Peyer's patch (tissue), 4 donors: Measurements from ENCODE around the gene NACC2. TPM values are rescaled to one million over a fixed set of nuclear protein-coding genes. Genes with fewer than 3 reads are reported as not detected.

ENCODE experiments used
- DNase-seq, 3 donors: peaks; one replicate each; pipeline ENCODE4 v3.0.0-alpha.2; 2017 to 2019
- H3K27ac ChIP-seq, 4 donors: fragments of 200-600 bp; sonication (generic); one replicate each; pipeline ENCODE4 v1.5.1; 2016 to 2019
- H3K27me3 ChIP-seq, 2 donors: fragments of 200-600 bp; sonication (generic); one replicate each; pipeline ENCODE4 v1.5.1; 2019
- H3K36me3 ChIP-seq, 3 donors: fragments of 200-600 bp; sonication (generic); one replicate each; pipeline ENCODE4 v1.5.1; 2016 to 2019
- H3K4me1 ChIP-seq, 4 donors: fragments of 200-600 bp; sonication (generic); one replicate each; pipeline ENCODE4 v1.5.1; 2016 to 2019
- H3K4me3 ChIP-seq, 4 donors: fragments of 200-600 bp; sonication (generic); 1 replicate in 3 of 4; 2 replicates in 1 of 4; pipeline ENCODE4 v1.5.1; 2016 to 2019; ENCODE audit warnings: mild to moderate bottlenecking in 1 of 4
- H3K9me3 ChIP-seq, 4 donors: fragments of 200-600 bp; sonication (generic); one replicate each; pipeline ENCODE4 v1.5.1; 2016 to 2019; ENCODE audit warnings: mild to moderate bottlenecking in 1 of 4
- CTCF ChIP-seq, 6 experiments: fragments of 450-650 bp in 4 of 6; fragments of 200-600 bp in 2 of 6; sonication (generic) in 1 of 6; IDR thresholded peaks; one replicate each; pipeline ENCODE4 v1.5.1; 2017 to 2019; ENCODE audit warnings: antibody characterized with exemption in 6 of 6, mild to moderate bottlenecking in 3 of 6, moderate library complexity in 1 of 6
- POLR2A ChIP-seq, 2 donors: fragments of 450-650 bp; IDR thresholded peaks; one replicate each; pipeline ENCODE4 v1.5.1; 2017; ENCODE audit warnings: antibody characterized with exemption in 2 of 2, mild to moderate bottlenecking in 2 of 2, moderate library complexity in 2 of 2
- total RNA-seq, 4 donors: library from RNA; depleted of rRNA; stranded (reverse); fragments of >200 nt; gene quantifications; one replicate each; pipeline ENCODE4 v1.1.0, GENCODE V29; 2016

NACC2 gene
- total RNA-seq, 4 donors from 2014 or later = 8.3 to 24.3 (median 23.1) TPM

- Histone ChIP-seq H3K4me3 (no peak overlapping the region), H3K27ac (peak overlapping the region in 1 of 4 donors; percentile 35), H3K36me3 (no peaks in the 10 kb centered on the region), H3K27me3 (no peaks in the 10 kb centered on the region), H3K9me3 (no peaks in the 10 kb centered on the region), H3K4me1 (peaks cover 0 to 41% (median 0%) of the 10 kb centered on the region in 4 donors)
- TF ChIP-seq CTCF (IDR thresholded peaks at IDR 0.05) = no peak
- no peak for TF ChIP-seq POLR2A (IDR thresholded peaks at IDR 0.05)
- no peak for DNase-seq
These were observed 13.8 kb downstream of the NACC2 start for GRCh38 chr9:136081113-136081825.

- Histone ChIP-seq H3K27ac (peak overlapping the region in 1 of 4 donors; percentile 35), H3K27me3 (no peaks in the 10 kb centered on the region), H3K36me3 (no peaks in the 10 kb centered on the region), H3K9me3 (no peaks in the 10 kb centered on the region), H3K4me1 (peaks cover 0 to 35% (median 0%) of the 10 kb centered on the region in 4 donors), H3K4me3 (no peak overlapping the region)
- no peak for TF ChIP-seq POLR2A (IDR thresholded peaks at IDR 0.05)
- no peak for TF ChIP-seq CTCF (IDR thresholded peaks at IDR 0.05)
- DNase-seq = no peak
These were observed 14.4 kb downstream of the NACC2 start for GRCh38 chr9:136080716-136081112.

GRCh38 chr9:136079916-136080246 lies 15.2 kb downstream of the NACC2 start:
- peaks cover 0 to 32% (median 0%) of the 10 kb centered on the region in 4 donors for H3K4me1 ChIP-seq
- H3K36me3 ChIP-seq = peaks cover 0 to 5% (median 0%) of the 10 kb centered on the region in 3 donors
- TF ChIP-seq POLR2A (IDR thresholded peaks at IDR 0.05) = no peak
- no peak for TF ChIP-seq CTCF (IDR thresholded peaks at IDR 0.05)
- no peaks in the 10 kb centered on the region for H3K9me3 ChIP-seq
- no peaks in the 10 kb centered on the region for H3K27me3 ChIP-seq
- no peak for DNase-seq
- peak overlapping the region in 1 of 4 donors; percentile 11 for H3K27ac ChIP-seq
- no peak overlapping the region for H3K4me3 ChIP-seq

- Histone ChIP-seq H3K36me3 (peaks cover 0 to 10% (median 0%) of the 10 kb centered on the region in 3 donors), H3K27ac (peak overlapping the region in 1 of 4 donors; percentile 11), H3K4me1 (peaks cover 0 to 32% (median 0%) of the 10 kb centered on the region in 4 donors), H3K9me3 (no peaks in the 10 kb centered on the region), H3K27me3 (no peaks in the 10 kb centered on the region), H3K4me3 (no peak overlapping the region)
- no peak for DNase-seq
- no peak for TF ChIP-seq CTCF (IDR thresholded peaks at IDR 0.05)
- TF ChIP-seq POLR2A (IDR thresholded peaks at IDR 0.05) = no peak
These were observed 15.7 kb downstream of the NACC2 start for GRCh38 chr9:136079211-136079915.

GRCh38 chr9:136078498-136079011 lies 16.5 kb downstream of the NACC2 start:
- H3K4me1 ChIP-seq = peaks cover 0 to 32% (median 0%) of the 10 kb centered on the region in 4 donors
- H3K27me3 ChIP-seq = no peaks in the 10 kb centered on the region
- DNase-seq = no peak
- no peak overlapping the region for H3K27ac ChIP-seq
- TF ChIP-seq CTCF (IDR thresholded peaks at IDR 0.05) (no peak), POLR2A (IDR thresholded peaks at IDR 0.05) (no peak)
- no peaks in the 10 kb centered on the region for H3K9me3 ChIP-seq
- peaks cover 0 to 10% (median 0%) of the 10 kb centered on the region in 3 donors for H3K36me3 ChIP-seq
- H3K4me3 ChIP-seq = no peak overlapping the region
